Left kidney (tissue), 2 donors: ENCODE measurements around the gene RBM23. TPM values are rescaled to one million over a fixed set of nuclear protein-coding genes. Genes with fewer than 3 reads are reported as not detected.
A peak's percentile ranks its signal among the peaks of the same experiment; 100 is the strongest.
"Not testable (repeated sequence)": the region's sequence is repeated elsewhere in the genome, so short reads cannot be mapped to it uniquely, and the experiment has no call there.

Experiments
- DNase-seq: peaks from one replicate; pipeline ENCODE4 v3.0.0-alpha.2; 2013
- polyA plus RNA-seq: library from polyadenylated mRNA; unstranded; fragments of 120-200 nt; gene quantifications from one replicate; pipeline ENCODE4 v1.2.1, GENCODE V29; 2013; ENCODE audit not compliant: insufficient read length

The RBM23 gene
- polyA plus RNA-seq, 1 donor, result 132 TPM

DNA sequence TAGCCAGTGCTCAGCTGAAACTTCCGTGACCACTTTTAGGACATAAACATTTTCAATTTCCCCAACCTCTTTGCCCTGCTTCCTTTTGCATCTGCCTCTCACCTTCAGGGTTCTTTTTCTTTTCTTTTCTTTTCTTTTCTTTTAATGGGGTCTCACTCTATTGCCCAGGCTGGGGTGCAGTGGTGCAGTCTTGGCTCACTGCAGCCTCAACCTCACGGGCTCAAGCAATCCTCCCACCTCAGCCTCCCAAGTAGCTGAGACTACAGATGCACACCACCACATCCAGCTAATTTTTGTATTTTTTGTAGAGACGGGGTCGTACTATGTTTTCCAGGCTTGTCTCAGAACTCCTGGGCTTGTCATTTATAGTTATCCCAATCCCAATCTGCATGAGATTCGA is 52.1 kb downstream of the RBM23 start:
- DNase-seq, result no peak

GRCh38 chr14:22865424-22866405 is 53.2 kb downstream of the RBM23 start:
- no peak for DNase-seq

- no peak for DNase-seq
Measured at GRCh38 chr14:22864979-22865378, 54.0 kb downstream of the RBM23 start.

- no peak for DNase-seq
Measured at GRCh38 chr14:22861651-22862050, 57.3 kb downstream of the RBM23 start.

GRCh38 chr14:22860377-22860776 is 58.6 kb downstream of the RBM23 start:
- not testable (repeated sequence) for DNase-seq

GRCh38 chr14:22856428-22856827 is 62.5 kb downstream of the RBM23 start:
- DNase-seq, result no peak

- DNase-seq, result no peak
Measured at GRCh38 chr14:22854963-22855724, 63.8 kb downstream of the RBM23 start.

GRCh38 chr14:22854296-22854695 is 64.7 kb downstream of the RBM23 start:
- DNase-seq, result not testable (repeated sequence)

DNA sequence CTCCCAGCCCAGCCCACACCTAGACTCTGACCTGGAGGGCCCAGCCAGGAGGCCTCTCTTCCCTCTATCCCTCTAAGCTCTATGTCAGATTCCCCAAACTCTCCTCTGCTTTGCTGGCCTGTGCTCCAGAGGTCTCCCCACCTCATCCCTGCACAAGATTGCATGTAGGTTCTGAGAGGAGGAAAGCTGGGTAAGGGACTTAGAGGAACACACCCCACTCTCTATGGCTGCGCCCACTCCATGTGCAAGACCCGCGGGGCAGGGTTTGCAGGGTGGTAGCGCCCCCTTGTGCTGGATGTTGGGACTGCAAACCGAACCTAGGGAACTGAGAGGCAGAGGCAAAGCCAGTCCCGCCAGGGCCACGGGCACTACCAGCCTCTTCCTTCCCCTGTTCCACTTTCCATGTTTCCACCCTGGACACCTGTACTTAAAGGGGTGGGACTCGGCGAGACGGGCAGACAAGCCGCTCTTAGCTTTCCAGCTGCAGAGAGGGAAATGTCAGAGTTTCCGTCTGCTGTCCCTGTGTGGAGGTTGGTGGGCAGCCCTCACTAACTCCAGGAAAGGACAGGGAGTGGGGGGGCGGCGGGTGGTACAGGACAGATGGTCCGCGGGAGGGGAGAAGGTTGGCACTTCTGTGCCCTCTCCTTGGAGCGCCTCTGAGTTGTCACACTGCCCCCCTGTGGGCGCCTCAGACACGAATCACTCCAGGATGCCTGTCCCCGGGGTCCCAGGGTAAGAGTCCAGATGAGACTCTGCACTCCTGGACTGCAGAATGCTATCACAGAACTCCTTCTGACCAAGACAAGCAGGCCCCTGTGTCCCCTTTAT is 65.8 kb downstream of the RBM23 start:
- peak; percentile 90 for DNase-seq

DNA sequence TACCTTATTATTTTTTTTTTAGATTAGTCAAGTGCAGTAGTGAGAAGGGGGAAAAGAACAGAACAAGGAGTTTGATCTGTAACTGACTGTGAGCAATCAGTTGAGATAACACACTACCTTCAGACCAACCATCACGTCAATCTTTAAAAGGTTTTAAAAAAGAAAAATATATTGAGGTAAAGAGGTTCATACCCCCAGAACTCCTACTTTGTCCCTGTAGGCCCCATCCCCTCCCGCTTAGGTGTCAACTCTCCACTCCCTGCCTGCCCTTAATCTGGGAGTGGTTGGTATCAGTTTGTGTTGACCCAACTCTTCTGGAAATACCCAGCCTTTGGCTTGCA is 66.4 kb downstream of the RBM23 start:
- no peak for DNase-seq

DNA sequence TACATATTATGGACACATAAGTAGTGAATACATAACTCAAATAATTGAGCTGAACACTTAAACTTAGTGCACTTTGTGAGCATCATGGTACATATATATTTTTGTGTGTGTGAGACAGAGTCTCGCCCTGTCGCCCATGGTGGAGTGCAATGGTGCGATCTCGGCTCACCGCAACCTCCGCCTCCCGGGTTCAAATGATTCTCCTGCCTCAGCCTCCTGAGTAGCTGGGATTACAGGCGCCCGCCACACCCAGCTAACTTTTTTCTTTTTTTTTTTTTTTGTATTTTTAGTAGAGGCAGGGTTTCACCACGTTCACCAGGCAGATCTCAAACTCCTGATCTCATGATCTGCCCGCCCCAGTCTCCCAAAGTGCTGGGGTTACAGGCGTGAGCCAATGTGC is 66.8 kb downstream of the RBM23 start:
- DNase-seq, result not testable (repeated sequence)

- DNase-seq, result no peak
Measured at GRCh38 chr14:22850944-22851764, 67.8 kb downstream of the RBM23 start.

GRCh38 chr14:22849212-22849819 is 69.6 kb downstream of the RBM23 start:
- peak; percentile 22 for DNase-seq

- DNase-seq, result peak; percentile 73
Measured at GRCh38 chr14:22848351-22849164, 70.4 kb downstream of the RBM23 start.

- no peak for DNase-seq
Measured at GRCh38 chr14:22847661-22848341, 71.1 kb downstream of the RBM23 start.

DNA sequence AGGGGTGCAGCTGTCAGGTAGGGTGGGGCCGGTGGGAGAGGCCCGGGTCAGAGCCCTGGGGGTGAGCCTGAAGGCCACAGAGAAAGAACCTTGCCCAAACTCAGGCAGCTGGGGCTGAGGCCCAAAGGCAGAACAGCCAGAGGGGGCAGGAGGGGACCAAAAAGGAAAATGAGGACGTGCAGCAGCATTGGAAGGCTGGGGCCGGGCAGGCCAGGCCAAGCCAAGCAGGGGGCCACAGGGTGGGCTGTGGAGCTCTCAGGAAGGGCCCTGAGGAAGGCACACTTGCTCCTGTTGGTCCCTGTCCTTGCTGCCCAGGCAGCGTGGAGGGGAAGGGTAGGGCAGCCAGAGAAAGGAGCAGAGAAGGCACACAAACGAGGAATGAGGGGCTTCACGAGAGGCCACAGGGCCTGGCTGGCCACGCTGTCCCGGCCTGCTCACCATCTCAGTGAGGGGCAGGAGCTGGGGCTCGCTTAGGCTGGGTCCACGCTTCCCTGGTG is 72.1 kb downstream of the RBM23 start:
- DNase-seq, result no peak

DNA sequence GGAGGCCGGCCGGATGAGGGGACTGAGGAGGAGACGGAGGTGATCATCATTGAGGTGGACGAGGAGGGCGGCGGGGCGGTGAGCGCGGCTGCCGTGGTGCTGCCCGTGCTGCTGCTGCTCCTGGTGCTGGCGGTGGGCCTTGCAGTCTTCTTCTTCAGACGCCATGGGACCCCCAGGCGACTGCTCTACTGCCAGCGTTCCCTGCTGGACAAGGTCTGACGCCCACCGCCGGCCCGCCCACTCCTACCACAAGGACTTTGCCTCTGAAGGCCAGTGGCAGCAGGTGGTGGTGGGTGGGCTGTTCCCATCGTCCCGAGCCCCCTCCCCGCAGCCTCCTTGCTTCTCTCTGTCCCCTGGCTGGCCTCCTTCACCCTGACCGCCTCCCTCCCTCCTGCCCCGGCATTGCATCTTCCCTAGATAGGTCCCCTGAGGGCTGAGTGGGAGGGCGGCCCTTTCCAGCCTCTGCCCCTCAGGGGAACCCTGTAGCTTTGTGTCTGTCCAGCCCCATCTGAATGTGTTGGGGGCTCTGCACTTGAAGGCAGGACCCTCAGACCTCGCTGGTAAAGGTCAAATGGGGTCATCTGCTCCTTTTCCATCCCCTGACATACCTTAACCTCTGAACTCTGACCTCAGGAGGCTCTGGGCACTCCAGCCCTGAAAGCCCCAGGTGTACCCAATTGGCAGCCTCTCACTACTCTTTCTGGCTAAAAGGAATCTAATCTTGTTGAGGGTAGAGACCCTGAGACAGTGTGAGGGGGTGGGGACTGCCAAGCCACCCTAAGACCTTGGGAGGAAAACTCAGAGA is 72.9 kb downstream of the RBM23 start:
- DNase-seq, result no peak

DNA sequence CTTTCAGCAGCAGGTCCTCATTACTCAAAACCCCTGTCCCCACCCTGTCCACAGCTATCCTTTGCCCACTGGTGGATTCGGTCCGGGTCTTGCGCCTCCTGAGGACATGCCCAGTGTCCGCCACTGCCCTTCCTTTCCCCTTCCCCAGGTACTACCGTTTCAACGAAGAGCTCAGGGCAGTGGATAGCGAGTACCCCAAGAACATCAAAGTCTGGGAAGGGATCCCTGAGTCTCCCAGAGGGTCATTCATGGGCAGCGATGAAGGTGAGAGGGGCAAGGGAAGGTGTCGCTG is 73.9 kb downstream of the RBM23 start:
- DNase-seq, result no peak
